ENCODE measurements around the gene CTSK. TPM values are rescaled to one million over a fixed set of nuclear protein-coding genes. Genes with fewer than 3 reads are reported as not detected.

The CTSK gene
- total RNA-seq, 1 experiment from 2014 or later = 2.7 TPM

- CTCF ChIA-PET = no interaction called here
These were observed 56.6 kb downstream of the CTSK start for GRCh38 chr1:150751443-150751842.

GRCh38 chr1:150749720-150750311, 58.2 kb downstream of the CTSK start:
- H3K36me3 ChIP-seq (ENCODE audit: control insufficient read depth, insufficient read depth, low read length) = no peaks in the 10 kb centered on the region
- Mint-ChIP-seq H3K27ac (ENCODE audit: unreplicated experiment) (no peak overlapping the region), H3K9me3 (ENCODE audit: unreplicated experiment) (no peaks in the 10 kb centered on the region), H3K4me1 (ENCODE audit: low read depth, unreplicated experiment) (no peaks in the 10 kb centered on the region), H3K4me3 (ENCODE audit: unreplicated experiment) (no peak overlapping the region), H3K36me3 (ENCODE audit: insufficient read depth, unreplicated experiment) (no peaks in the 10 kb centered on the region), H3K27me3 (ENCODE audit: insufficient read depth, unreplicated experiment) (no peaks in the 10 kb centered on the region)
- ChIA-PET POLR2A (interaction anchor here (0.7 kb wide), 1 partner anchor 14 kb away, joined by 5 read pairs; no protein-coding TSS in a partner anchor), CTCF (no interaction called here)
- H3K27me3 ChIP-seq (replicated peaks; ENCODE audit: control insufficient read depth, insufficient read depth, low read length) = no peaks in the 10 kb centered on the region
- no peak for TF ChIP-seq CTCF (IDR thresholded peaks at IDR 0.05; ENCODE audit: insufficient read depth in 1 of 2, low read depth in 1 of 2, low read length in 1 of 2, severe bottlenecking in 1 of 2, unreplicated experiment in 1 of 2)
- no peak overlapping the region for H3K4me3 ChIP-seq (ENCODE audit: low read depth, low read length)
- intact Hi-C loops (cut with micrococcal nuclease; ENCODE audit: unreplicated experiment) = no loop called here
- no peaks in the 10 kb centered on the region for H3K4me1 ChIP-seq
- BruUV-seq (replicated peaks) = no TSS peak
- DNase-seq = no peak
- H3K9me3 ChIP-seq = no peaks in the 10 kb centered on the region

More at GRCh38 chr1:150751443-150751842, 56.6 kb downstream of the CTSK start:
- H3K27me3 ChIP-seq (replicated peaks; ENCODE audit: control insufficient read depth, insufficient read depth, low read length) = no peaks in the 10 kb centered on the region
- DNase-seq = no peak
- no peaks in the 10 kb centered on the region for H3K9me3 Mint-ChIP-seq (ENCODE audit: unreplicated experiment)
- no peaks in the 10 kb centered on the region for H3K4me1 ChIP-seq
- H3K4me3 Mint-ChIP-seq (ENCODE audit: unreplicated experiment) = no peak overlapping the region
- no peaks in the 10 kb centered on the region for H3K9me3 ChIP-seq
- no peak overlapping the region for H3K27ac Mint-ChIP-seq (ENCODE audit: unreplicated experiment)
- POLR2A ChIA-PET = no interaction called here
- no peak for TF ChIP-seq CTCF (IDR thresholded peaks at IDR 0.05; ENCODE audit: insufficient read depth in 1 of 2, low read depth in 1 of 2, low read length in 1 of 2, severe bottlenecking in 1 of 2, unreplicated experiment in 1 of 2)
- H3K4me1 Mint-ChIP-seq (ENCODE audit: low read depth, unreplicated experiment) = no peaks in the 10 kb centered on the region
- no peaks in the 10 kb centered on the region for H3K36me3 Mint-ChIP-seq (ENCODE audit: insufficient read depth, unreplicated experiment)
- no peaks in the 10 kb centered on the region for H3K27me3 Mint-ChIP-seq (ENCODE audit: insufficient read depth, unreplicated experiment)
- no peaks in the 10 kb centered on the region for H3K36me3 ChIP-seq (ENCODE audit: control insufficient read depth, insufficient read depth, low read length)
- no peak overlapping the region for H3K4me3 ChIP-seq (ENCODE audit: low read depth, low read length)
- no TSS peak for BruUV-seq (replicated peaks)
- intact Hi-C loops (cut with micrococcal nuclease; ENCODE audit: unreplicated experiment) = no loop called here

GRCh38 chr1:150748878-150749719, 59.0 kb downstream of the CTSK start:
- Mint-ChIP-seq H3K27ac (ENCODE audit: unreplicated experiment) (no peak overlapping the region), H3K4me1 (ENCODE audit: low read depth, unreplicated experiment) (no peaks in the 10 kb centered on the region), H3K4me3 (ENCODE audit: unreplicated experiment) (no peak overlapping the region), H3K9me3 (ENCODE audit: unreplicated experiment) (no peaks in the 10 kb centered on the region), H3K27me3 (ENCODE audit: insufficient read depth, unreplicated experiment) (no peaks in the 10 kb centered on the region), H3K36me3 (ENCODE audit: insufficient read depth, unreplicated experiment) (no peaks in the 10 kb centered on the region)
- no TSS peak for BruUV-seq (replicated peaks)
- ChIA-PET CTCF (no interaction called here), POLR2A (interaction anchor here (0.7 kb wide), 1 partner anchor 15 kb away, joined by 5 read pairs; no protein-coding TSS in a partner anchor)
- H3K4me1 ChIP-seq = no peaks in the 10 kb centered on the region
- no peak overlapping the region for H3K4me3 ChIP-seq (ENCODE audit: low read depth, low read length)
- intact Hi-C loops (cut with micrococcal nuclease; ENCODE audit: unreplicated experiment) = no loop called here
- no peaks in the 10 kb centered on the region for H3K27me3 ChIP-seq (replicated peaks; ENCODE audit: control insufficient read depth, insufficient read depth, low read length)
- no peak for TF ChIP-seq CTCF (IDR thresholded peaks at IDR 0.05; ENCODE audit: insufficient read depth in 1 of 2, low read depth in 1 of 2, low read length in 1 of 2, severe bottlenecking in 1 of 2, unreplicated experiment in 1 of 2)
- H3K9me3 ChIP-seq = no peaks in the 10 kb centered on the region
- DNase-seq = no peak
- no peaks in the 10 kb centered on the region for H3K36me3 ChIP-seq (ENCODE audit: control insufficient read depth, insufficient read depth, low read length)

Other genes with a start within 250 kb of the CTSK start
- 130 and 134 TPM in 2 replicates for gene MCL1, start 228.7 kb downstream of the CTSK start, total RNA-seq (2022)
- 178 TPM in 2 replicates for gene ENSA, start 178.6 kb downstream of the CTSK start, total RNA-seq (2022)
- gene GOLPH3L, start 111.1 kb downstream of the CTSK start, total RNA-seq (2022) = 13.3 and 14.7 TPM in 2 replicates
- not detected in 2 replicates for gene HORMAD1, start 87.4 kb downstream of the CTSK start, total RNA-seq (2022)
- 0.84 and 1.3 TPM in 2 replicates for gene CTSS, start 42.5 kb downstream of the CTSK start, total RNA-seq (2022)
- gene ARNT, start 68.3 kb upstream of the CTSK start, total RNA-seq (2022) = 33.8 and 36.1 TPM in 2 replicates
- not detected in 2 replicates for gene CTXND2, start 78.9 kb upstream of the CTSK start, total RNA-seq (2022)
- 45.0 and 46.7 TPM in 2 replicates for gene SETDB1, start 118.1 kb upstream of the CTSK start, total RNA-seq (2022)
- 360 and 379 TPM in 2 replicates for gene CERS2, start 166.6 kb upstream of the CTSK start, total RNA-seq (2022)
- gene ANXA9, start 174.0 kb upstream of the CTSK start, total RNA-seq (2022) = 30.0 and 42.5 TPM in 2 replicates
- 15.6 and 16.9 TPM in 2 replicates for gene MINDY1, start 198.6 kb upstream of the CTSK start, total RNA-seq (2022)
- gene PRUNE1, start 200.2 kb upstream of the CTSK start, total RNA-seq (2022) = 24.2 and 24.3 TPM in 2 replicates
- 1.9 and 2.3 TPM in 2 replicates for gene BNIPL, start 228.3 kb upstream of the CTSK start, total RNA-seq (2022)
- gene C1orf56, start 239.5 kb upstream of the CTSK start, total RNA-seq (2022) = 4.8 and 6.7 TPM in 2 replicates

All from Caco-2 (cell line).